HepG2 (cell line): ENCODE measurements around the gene BRD1.

ENCODE experiments used
- FOXK1 ChIP-seq: sonication (generic); formaldehyde crosslinking; IDR thresholded peaks from 2 replicates; pipeline ENCODE4 v1.4.0; 2020; ENCODE audit warnings: low read depth, missing genetic modification reagents, borderline replicate concordance
- GABPA ChIP-seq, 2 experiments: IDR thresholded peaks; 2 replicates each; pipeline ENCODE4 v1.6.1; 2011 to 2016; ENCODE audit warnings: low read depth in 2 of 2, low read length in 1 of 2, missing biosample characterization in 1 of 2, missing genetic modification characterization in 1 of 2
- KAT2B ChIP-seq: fragments of 150-350 bp; IDR thresholded peaks from 2 replicates; pipeline ENCODE4 v1.6.1; 2014; ENCODE audit warnings: low read depth, low read length, borderline replicate concordance
- NONO ChIP-seq, 2 experiments: fragments of 450-650 bp in 1 of 2; sonication (generic) in 1 of 2; formaldehyde crosslinking in 1 of 2; IDR thresholded peaks in 1 of 2; conservative IDR thresholded peaks in 1 of 2; 2 replicates each; pipeline versions ENCODE4 v1.6.1 to v1.8.0; 2017 to 2022; ENCODE audit warnings: mild to moderate bottlenecking in 1 of 2, missing genetic modification reagents in 1 of 2, moderate library complexity in 1 of 2
- POLR2A ChIP-seq, 2 experiments: IDR thresholded peaks; 2 replicates each; pipeline ENCODE4 v1.6.1; 2011; ENCODE audit warnings: low read depth in 2 of 2, low read length in 2 of 2, mild to moderate bottlenecking in 1 of 2, moderate library complexity in 1 of 2; ENCODE audit not compliant: insufficient read depth in 1 of 2
- RNF2 ChIP-seq: fragments of 450-650 bp; conservative IDR thresholded peaks from 2 replicates; pipeline ENCODE4 v1.6.1; 2016; ENCODE audit warnings: low read depth
- SIN3A ChIP-seq: IDR thresholded peaks from 2 replicates; pipeline ENCODE4 v1.6.1; 2011; ENCODE audit warnings: low read depth, mild to moderate bottlenecking, control low read depth, low read length, borderline replicate concordance
- ZNF263 ChIP-seq: sonication (generic); formaldehyde crosslinking; IDR thresholded peaks from 2 replicates; pipeline ENCODE4 v1.4.0; 2020; ENCODE audit warnings: missing genetic modification reagents
- ZNF337 ChIP-seq: sonication (generic); formaldehyde crosslinking; IDR thresholded peaks from 2 replicates; pipeline ENCODE4 v1.5.1; 2020; ENCODE audit warnings: missing genetic modification reagents, low read depth, mild to moderate bottlenecking, borderline replicate concordance
- ZNF670 ChIP-seq: sonication (generic); formaldehyde crosslinking; IDR thresholded peaks from 2 replicates; pipeline ENCODE4 v1.8.0; 2022; ENCODE audit warnings: mild to moderate bottlenecking, missing genetic modification reagents, borderline replicate concordance
- TF ChIP-seq, protein P1 (sequence below): sonication (generic); formaldehyde crosslinking; IDR thresholded peaks from 2 replicates; pipeline ENCODE4 v1.5.0; 2020; ENCODE audit warnings: mild to moderate bottlenecking, missing genetic modification reagents, moderate library complexity
- TF ChIP-seq, protein P2 (sequence below): IDR thresholded peaks from 2 replicates; pipeline ENCODE4 v1.6.1; 2012; ENCODE audit warnings: inconsistent platforms

- no peak for TF ChIP-seq ZNF670 (CRISPR knock-in tag)
- no peak for TF ChIP-seq GABPA (IDR thresholded peaks at IDR 0.05; ENCODE audit: low read depth, low read length)
- no peak for TF ChIP-seq GABPA (CRISPR knock-in tag; IDR thresholded peaks at IDR 0.05; ENCODE audit: low read depth)
- TF ChIP-seq, protein P1, sequence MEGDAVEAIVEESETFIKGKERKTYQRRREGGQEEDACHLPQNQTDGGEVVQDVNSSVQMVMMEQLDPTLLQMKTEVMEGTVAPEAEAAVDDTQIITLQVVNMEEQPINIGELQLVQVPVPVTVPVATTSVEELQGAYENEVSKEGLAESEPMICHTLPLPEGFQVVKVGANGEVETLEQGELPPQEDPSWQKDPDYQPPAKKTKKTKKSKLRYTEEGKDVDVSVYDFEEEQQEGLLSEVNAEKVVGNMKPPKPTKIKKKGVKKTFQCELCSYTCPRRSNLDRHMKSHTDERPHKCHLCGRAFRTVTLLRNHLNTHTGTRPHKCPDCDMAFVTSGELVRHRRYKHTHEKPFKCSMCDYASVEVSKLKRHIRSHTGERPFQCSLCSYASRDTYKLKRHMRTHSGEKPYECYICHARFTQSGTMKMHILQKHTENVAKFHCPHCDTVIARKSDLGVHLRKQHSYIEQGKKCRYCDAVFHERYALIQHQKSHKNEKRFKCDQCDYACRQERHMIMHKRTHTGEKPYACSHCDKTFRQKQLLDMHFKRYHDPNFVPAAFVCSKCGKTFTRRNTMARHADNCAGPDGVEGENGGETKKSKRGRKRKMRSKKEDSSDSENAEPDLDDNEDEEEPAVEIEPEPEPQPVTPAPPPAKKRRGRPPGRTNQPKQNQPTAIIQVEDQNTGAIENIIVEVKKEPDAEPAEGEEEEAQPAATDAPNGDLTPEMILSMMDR (CRISPR knock-in tag): no peak
- TF ChIP-seq, protein P2, sequence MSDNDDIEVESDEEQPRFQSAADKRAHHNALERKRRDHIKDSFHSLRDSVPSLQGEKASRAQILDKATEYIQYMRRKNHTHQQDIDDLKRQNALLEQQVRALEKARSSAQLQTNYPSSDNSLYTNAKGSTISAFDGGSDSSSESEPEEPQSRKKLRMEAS: no peak
- no peak for TF ChIP-seq SIN3A
- TF ChIP-seq RNF2: no peak
- no peak for TF ChIP-seq POLR2A (IDR thresholded peaks at IDR 0.05; ENCODE audit: insufficient read depth in 1 of 2, low read depth in 2 of 2, low read length in 2 of 2)
- TF ChIP-seq ZNF337 (CRISPR knock-in tag): no peak
- no peak for TF ChIP-seq FOXK1
- TF ChIP-seq NONO (IDR thresholded peaks at IDR 0.05): no peak
- TF ChIP-seq NONO (CRISPR knock-in tag; conservative IDR thresholded peaks at IDR 0.05): no peak
- TF ChIP-seq KAT2B: no peak
- TF ChIP-seq ZNF263: no peak
Observed at GRCh38 chr22:49807780-49808708, 19.6 kb downstream of the BRD1 start.
